Astrocyte of the hippocampus (primary cell): Measurements from ENCODE around the gene HAUS7.

Experiments used
- DNase-seq: peaks from one replicate; pipeline ENCODE4 v3.0.0; 2011; ENCODE audit warnings: low read depth, low spot score

Gene HAUS7

GRCh38 chrX:153439977-153440376 is 30.4 kb downstream of the HAUS7 start:
- DNase-seq: no peak

- peak; percentile 28 for DNase-seq
Measured at GRCh38 chrX:153438532-153438931, 31.8 kb downstream of the HAUS7 start.

GRCh38 chrX:153435845-153436244 is 34.5 kb downstream of the HAUS7 start:
- DNase-seq: no peak

GRCh38 chrX:153434801-153435200 is 35.6 kb downstream of the HAUS7 start:
- no peak for DNase-seq

- DNase-seq: no peak
Measured at GRCh38 chrX:153433781-153434285, 36.5 kb downstream of the HAUS7 start.

- DNase-seq: no peak
Measured at GRCh38 chrX:153433161-153433680, 37.2 kb downstream of the HAUS7 start.

GRCh38 chrX:153430796-153431195 is 39.6 kb downstream of the HAUS7 start:
- no peak for DNase-seq

- no peak for DNase-seq
Measured at GRCh38 chrX:153426204-153426603, 44.2 kb downstream of the HAUS7 start.

GRCh38 chrX:153423652-153424051 is 46.7 kb downstream of the HAUS7 start:
- no peak for DNase-seq

- DNase-seq: no peak
Measured at GRCh38 chrX:153421856-153422255, 48.5 kb downstream of the HAUS7 start.

GRCh38 chrX:153420851-153421599 is 49.4 kb downstream of the HAUS7 start:
- no peak for DNase-seq

- no peak for DNase-seq
Measured at GRCh38 chrX:153417637-153418036, 52.7 kb downstream of the HAUS7 start.

GRCh38 chrX:153416781-153417450 is 53.5 kb downstream of the HAUS7 start:
- no peak for DNase-seq

GRCh38 chrX:153414856-153415510 is 55.4 kb downstream of the HAUS7 start:
- no peak for DNase-seq

GRCh38 chrX:153413731-153414130 is 56.6 kb downstream of the HAUS7 start:
- DNase-seq: no peak

- no peak for DNase-seq
Measured at GRCh38 chrX:153412746-153413720, 57.3 kb downstream of the HAUS7 start.

- no peak for DNase-seq
Measured at GRCh38 chrX:153411988-153412574, 58.3 kb downstream of the HAUS7 start.

- DNase-seq: no peak
Measured at GRCh38 chrX:153411255-153411987, 59.0 kb downstream of the HAUS7 start, which contains the start of gene ZFP92. TSS of gene ZFP92 (plus strand) at chrX:153411472. CDS start at chrX:153418323, 6,851 bp downstream.

GRCh38 chrX:153410888-153411254 is 59.5 kb downstream of the HAUS7 start:
- DNase-seq: no peak

GRCh38 chrX:153410373-153410772 is 60.0 kb downstream of the HAUS7 start:
- no peak for DNase-seq
